Duodenal mucosa (tissue), 2 donors: ENCODE results near the gene CNTNAP2.
"Not testable (repeated sequence)": the region's sequence is repeated elsewhere in the genome, so short reads cannot be mapped to it uniquely, and the experiment has no call there.

ENCODE experiments used
- H3K27ac ChIP-seq: one replicate; pipeline ENCODE4 v1.7.0; 2013; ENCODE audit warnings: low read depth, low read length
- H3K27me3 ChIP-seq, 2 donors: one replicate each; pipeline ENCODE4 v1.7.0; 2013; ENCODE audit warnings: low read length in 2 of 2, control low read depth in 1 of 2; ENCODE audit not compliant: insufficient read depth in 2 of 2, control insufficient read depth in 1 of 2
- H3K36me3 ChIP-seq, 2 donors: one replicate each; pipeline ENCODE4 v1.7.0; 2013; ENCODE audit warnings: low read length in 2 of 2, control low read depth in 1 of 2; ENCODE audit not compliant: insufficient read depth in 2 of 2, control insufficient read depth in 1 of 2
- H3K4me1 ChIP-seq, 2 donors: one replicate each; pipeline ENCODE4 v1.7.0; 2013; ENCODE audit warnings: low read length in 2 of 2, control low read depth in 1 of 2; ENCODE audit not compliant: insufficient read depth in 2 of 2, control insufficient read depth in 1 of 2
- H3K4me3 ChIP-seq, 2 donors: one replicate each; pipeline ENCODE4 v1.7.0; 2013; ENCODE audit warnings: low read length in 2 of 2, low read depth in 1 of 2
- H3K9ac ChIP-seq, 2 donors: one replicate each; pipeline ENCODE4 v1.7.0; 2013; ENCODE audit warnings: low read length in 2 of 2, low read depth in 1 of 2
- H3K9me3 ChIP-seq, 2 donors: one replicate each; pipeline ENCODE4 v1.7.0; 2013; ENCODE audit warnings: low read length in 2 of 2, control low read depth in 1 of 2; ENCODE audit not compliant: control insufficient read depth in 1 of 2

The CNTNAP2 gene

DNA sequence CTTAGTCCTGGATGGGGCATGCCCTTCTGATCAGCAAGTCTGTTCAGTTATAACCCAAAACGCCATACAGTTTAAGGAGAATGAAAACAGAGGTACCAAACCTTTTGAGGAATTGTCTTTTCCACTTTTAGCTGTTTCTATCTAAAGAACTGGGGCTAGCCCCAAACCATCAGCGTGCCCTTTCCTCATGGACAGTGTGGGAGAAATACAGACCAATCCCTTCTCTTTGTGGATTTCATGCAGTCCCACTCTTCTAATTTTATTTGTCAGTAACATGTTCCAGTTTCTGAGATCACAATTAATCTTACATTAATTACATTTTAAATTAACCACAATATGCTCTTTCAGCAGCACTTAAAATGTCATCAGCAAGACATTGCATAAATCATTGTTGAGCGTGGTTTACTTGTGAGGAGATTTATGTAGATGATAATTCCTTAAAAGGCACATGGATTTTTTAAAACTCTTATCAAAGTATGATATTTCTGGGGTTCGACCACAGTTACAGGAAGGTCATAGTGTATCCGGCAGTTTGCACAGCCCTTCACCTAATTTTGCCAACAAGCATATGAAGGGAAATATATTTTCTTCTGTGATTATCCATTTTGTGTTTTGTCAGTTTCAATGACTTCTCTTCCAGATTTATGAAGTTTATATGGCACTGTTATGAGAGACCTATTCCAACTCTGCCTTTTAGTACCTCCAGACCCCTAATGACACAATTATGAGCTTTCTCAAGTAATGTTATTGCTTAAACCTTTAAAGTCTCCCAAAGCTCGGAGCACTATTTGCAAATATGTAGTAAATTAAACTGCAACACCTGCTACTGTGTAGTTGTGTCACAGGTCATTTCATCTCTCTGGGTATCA, 1605.6 kb downstream of the CNTNAP2 start:
- no peak overlapping the region for H3K27ac ChIP-seq
- no peak overlapping the region for H3K9ac ChIP-seq
- peaks cover 0 to 6% of the 10 kb centered on the region in 2 donors for H3K9me3 ChIP-seq

GRCh38 chr7:147723536-147723935, 1606.9 kb downstream of the CNTNAP2 start:
- Histone ChIP-seq H3K27me3 (no peaks in the 10 kb centered on the region), H3K36me3 (no peaks in the 10 kb centered on the region), H3K4me1 (no peaks in the 10 kb centered on the region), H3K27ac (no peak overlapping the region), H3K9me3 (peaks cover 0 to 6% of the 10 kb centered on the region in 2 donors), H3K9ac (no peak overlapping the region), H3K4me3 (no peak overlapping the region)

More for the DNA sequence above, 1605.6 kb downstream of the CNTNAP2 start:
- Histone ChIP-seq H3K4me3 (no peak overlapping the region), H3K4me1 (no peaks in the 10 kb centered on the region), H3K27me3 (no peaks in the 10 kb centered on the region), H3K36me3 (no peaks in the 10 kb centered on the region)

GRCh38 chr7:147731311-147731710, 1614.7 kb downstream of the CNTNAP2 start:
- H3K27me3 ChIP-seq, result no peaks in the 10 kb centered on the region
- H3K9me3 ChIP-seq, result peaks cover 0 to 2% of the 10 kb centered on the region in 2 donors
- no peaks in the 10 kb centered on the region for H3K4me1 ChIP-seq
- no peak overlapping the region for H3K27ac ChIP-seq
- no peaks in the 10 kb centered on the region for H3K36me3 ChIP-seq
- no peak overlapping the region for H3K9ac ChIP-seq
- H3K4me3 ChIP-seq, result no peak overlapping the region

- H3K27me3 ChIP-seq, H3K27ac ChIP-seq, H3K4me3 ChIP-seq, H3K36me3 ChIP-seq, H3K4me1 ChIP-seq, H3K9ac ChIP-seq, H3K9me3 ChIP-seq: not testable (repeated sequence)
Observed at GRCh38 chr7:147737559-147738214, 1621.1 kb downstream of the CNTNAP2 start.

DNA sequence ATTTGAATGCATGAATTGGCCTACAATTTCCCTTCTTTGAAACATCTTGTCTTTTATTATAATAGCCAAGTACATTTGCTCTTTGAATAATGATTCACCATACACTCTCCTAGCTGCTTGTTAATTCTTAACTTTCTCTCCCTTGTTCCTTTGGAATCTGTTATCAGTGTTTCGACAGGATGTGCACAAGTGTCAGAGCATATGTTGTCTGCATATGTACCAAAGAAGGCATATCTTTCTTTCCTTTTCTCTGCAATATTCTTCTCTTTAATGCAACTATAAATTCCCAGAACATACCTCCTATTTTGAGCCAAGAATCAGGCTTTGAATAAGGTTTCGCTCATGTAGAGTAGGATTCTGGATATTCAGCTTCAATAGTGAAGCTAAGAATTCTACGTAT, 1625.7 kb downstream of the CNTNAP2 start:
- peaks cover 6 to 8% of the 10 kb centered on the region in 2 donors for H3K9me3 ChIP-seq
- H3K4me3 ChIP-seq, result no peak overlapping the region
- no peak overlapping the region for H3K9ac ChIP-seq
- H3K27me3 ChIP-seq, result no peaks in the 10 kb centered on the region
- H3K4me1 ChIP-seq, result no peaks in the 10 kb centered on the region
- H3K27ac ChIP-seq, result no peak overlapping the region
- no peaks in the 10 kb centered on the region for H3K36me3 ChIP-seq

DNA sequence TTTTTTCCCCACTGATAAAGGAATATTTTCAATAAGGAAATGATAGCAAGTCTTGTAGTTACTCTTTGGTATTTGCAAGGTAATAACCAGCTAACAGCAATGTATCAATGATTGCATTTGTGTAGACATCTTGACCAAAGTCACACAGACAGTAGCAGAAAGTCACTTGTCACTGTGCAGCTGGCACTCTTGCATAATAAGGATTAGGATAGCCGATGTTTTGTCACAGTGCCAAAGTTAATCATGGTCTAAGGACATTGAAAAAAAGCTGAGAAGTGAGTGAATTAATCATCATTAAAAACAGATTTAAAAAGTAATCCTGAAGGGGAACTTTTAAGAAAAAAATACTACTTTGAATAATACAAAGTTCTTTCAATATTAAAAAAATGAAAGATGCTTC, 1639.7 kb downstream of the CNTNAP2 start:
- H3K27ac ChIP-seq, result no peak overlapping the region
- no peaks in the 10 kb centered on the region for H3K36me3 ChIP-seq
- no peaks in the 10 kb centered on the region for H3K4me1 ChIP-seq
- no peak overlapping the region for H3K9ac ChIP-seq
- no peaks in the 10 kb centered on the region for H3K27me3 ChIP-seq
- peaks cover 3 to 5% of the 10 kb centered on the region in 2 donors for H3K9me3 ChIP-seq
- no peak overlapping the region for H3K4me3 ChIP-seq

DNA sequence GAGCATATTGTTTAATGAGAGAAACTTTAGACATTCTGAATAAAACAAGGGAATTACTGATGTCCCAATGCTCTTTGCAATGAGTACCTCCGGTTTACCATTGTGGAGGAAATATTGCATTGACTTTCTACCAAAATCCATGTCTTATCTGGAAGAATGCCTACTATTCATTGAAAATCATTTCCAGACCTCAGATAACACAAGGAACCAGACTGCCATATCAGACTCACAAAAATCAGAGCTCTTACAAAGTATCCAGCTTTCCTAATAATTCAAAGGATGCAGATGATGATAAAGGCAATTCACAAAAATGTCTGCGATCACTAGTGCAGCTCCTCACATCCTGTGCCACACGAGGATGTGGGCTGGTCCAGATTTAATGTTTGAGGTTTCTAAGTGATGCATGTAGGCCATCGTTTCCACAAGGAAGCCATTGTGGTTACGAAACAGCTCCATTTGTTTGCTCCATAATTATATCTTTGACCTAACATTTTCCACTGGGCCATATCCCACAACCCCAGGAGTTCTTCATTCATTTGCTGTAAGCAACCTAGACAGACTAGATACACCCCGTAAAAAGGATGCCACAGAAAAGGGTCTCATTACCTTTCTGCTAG, 1642.8 kb downstream of the CNTNAP2 start:
- Histone ChIP-seq H3K9ac (no peak overlapping the region), H3K27ac (no peak overlapping the region), H3K9me3 (peaks cover 0 to 5% of the 10 kb centered on the region in 2 donors), H3K4me1 (no peaks in the 10 kb centered on the region), H3K4me3 (no peak overlapping the region), H3K36me3 (no peaks in the 10 kb centered on the region), H3K27me3 (no peaks in the 10 kb centered on the region)

GRCh38 chr7:147765301-147765700, 1648.7 kb downstream of the CNTNAP2 start:
- Histone ChIP-seq H3K4me3 (no peak overlapping the region), H3K27ac (no peak overlapping the region), H3K9me3 (peaks cover 0 to 10% of the 10 kb centered on the region in 2 donors), H3K27me3 (no peaks in the 10 kb centered on the region), H3K36me3 (no peaks in the 10 kb centered on the region), H3K9ac (no peak overlapping the region), H3K4me1 (no peaks in the 10 kb centered on the region)

DNA sequence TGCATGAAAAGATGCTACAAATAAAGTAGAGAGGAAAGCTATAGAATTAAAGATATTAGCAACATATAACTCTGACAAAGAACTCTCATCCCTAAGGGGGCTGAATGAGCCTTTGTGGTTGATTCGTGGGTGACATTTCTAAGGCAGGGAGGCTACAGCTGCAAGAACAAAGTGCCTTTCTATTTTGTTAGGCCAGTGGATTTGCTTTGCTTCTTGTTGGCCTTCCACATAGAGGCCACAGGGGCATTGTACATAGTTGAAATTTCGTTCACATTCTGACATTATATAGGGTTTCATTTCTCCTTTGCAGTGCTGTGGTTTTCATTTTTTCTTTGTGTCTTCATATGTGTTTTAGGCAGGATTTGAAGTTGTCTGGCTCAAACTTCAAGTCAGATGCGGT, 1654.7 kb downstream of the CNTNAP2 start:
- no peaks in the 10 kb centered on the region for H3K36me3 ChIP-seq
- H3K27ac ChIP-seq, result no peak overlapping the region
- H3K9ac ChIP-seq, result no peak overlapping the region

GRCh38 chr7:147774461-147774860, 1657.9 kb downstream of the CNTNAP2 start:
- Histone ChIP-seq H3K4me3 (no peak overlapping the region), H3K4me1 (no peaks in the 10 kb centered on the region), H3K27ac (no peak overlapping the region), H3K9me3 (peaks cover 0 to 4% of the 10 kb centered on the region in 2 donors), H3K36me3 (no peaks in the 10 kb centered on the region), H3K27me3 (no peaks in the 10 kb centered on the region), H3K9ac (no peak overlapping the region)

More for the DNA sequence above, 1654.7 kb downstream of the CNTNAP2 start:
- no peak overlapping the region for H3K4me3 ChIP-seq
- H3K27me3 ChIP-seq, result no peaks in the 10 kb centered on the region
- H3K9me3 ChIP-seq, result peaks cover 0 to 5% of the 10 kb centered on the region in 2 donors
- no peaks in the 10 kb centered on the region for H3K4me1 ChIP-seq
